Small intestine (tissue), 16 donors: ENCODE measurements around the gene RNF103. TPM values are rescaled to one million over a fixed set of nuclear protein-coding genes. Genes with fewer than 3 reads are reported as not detected.
"Not testable (repeated sequence)": the region's sequence is repeated elsewhere in the genome, so short reads cannot be mapped to it uniquely, and the experiment has no call there.

Source experiments
- DNase-seq, 2 donors: peaks; one replicate each; pipeline versions ENCODE4 v3.0.0 to v3.0.0-alpha.2; 2013
- FAIRE-seq: peaks from 2 replicates; lab custom pipeline; 2012; peaks lifted over from hg19 to GRCh38; lab: Jason Lieb, UNC
- H3K27ac ChIP-seq, 3 donors: one replicate each; pipeline ENCODE4 v1.5.1; 2013; ENCODE audit warnings: low read length in 2 of 3, mild to moderate bottlenecking in 2 of 3, control low read depth in 1 of 3, inconsistent platforms in 1 of 3, low read depth in 1 of 3, moderate library complexity in 1 of 3
- H3K27me3 ChIP-seq, 3 donors: one replicate each; pipeline ENCODE4 v1.6.1; 2013; ENCODE audit warnings: low read length in 3 of 3, inconsistent platforms in 1 of 3; ENCODE audit not compliant: control insufficient read depth in 3 of 3, insufficient read depth in 3 of 3
- H3K36me3 ChIP-seq, 3 donors: one replicate each; pipeline ENCODE4 v1.6.1; 2013; ENCODE audit warnings: low read length in 3 of 3, inconsistent platforms in 1 of 3, low read depth in 1 of 3, mild to moderate bottlenecking in 1 of 3, moderate library complexity in 1 of 3; ENCODE audit not compliant: control insufficient read depth in 3 of 3, insufficient read depth in 2 of 3
- H3K4me1 ChIP-seq, 3 donors: one replicate each; pipeline ENCODE4 v1.6.1; 2013; ENCODE audit warnings: low read length in 2 of 3, inconsistent platforms in 1 of 3, low read depth in 1 of 3, mild to moderate bottlenecking in 1 of 3, moderate library complexity in 1 of 3; ENCODE audit not compliant: control insufficient read depth in 3 of 3, insufficient read depth in 2 of 3
- H3K4me3 ChIP-seq, 3 donors: one replicate each; pipeline ENCODE4 v1.5.1; 2013; ENCODE audit warnings: low read length in 3 of 3, control low read depth in 1 of 3, inconsistent platforms in 1 of 3, low read depth in 1 of 3, mild to moderate bottlenecking in 1 of 3, moderate library complexity in 1 of 3
- H3K9me3 ChIP-seq, 2 donors: one replicate each; pipeline ENCODE4 v1.6.1; 2013; ENCODE audit warnings: low read depth in 1 of 2, low read length in 1 of 2; ENCODE audit not compliant: control insufficient read depth in 2 of 2, insufficient read depth in 1 of 2
- WGBS, 3 donors: extraction: QIAGEN DNeasy Blood & Tissue Kit; methylation state at CpG; one replicate each; pipeline ENCODE4 v1.1.7; 2013; 5-methylcytosine and 5-hydroxymethylcytosine counted together
- long read RNA-seq, 10 donors: transcript quantifications; one replicate each; lab custom pipeline, GENCODE V29; 2026
- polyA plus RNA-seq, 4 donors: library from polyadenylated mRNA; stranded (reverse) in 3 of 4; unstranded in 1 of 4; fragments of 200-250 nt in 3 of 4; fragments of 120-200 nt in 1 of 4; gene quantifications; one replicate each; pipeline versions ENCODE4 v1.2.1 to v1.2.3, GENCODE V29; 2013
- donor health status: healthy with polysubstance abuse.
- donor health status: control.
- donor health status: control.
- donor health status: Bipolar disorder and iron deficiency.
- donor health status: healthy.

RNF103 gene
- polyA plus RNA-seq, result 10 to 100 TPM; 22.0 to 52.3 (median 32.7) TPM
- long read RNA-seq, donor 1, result 0 reads
- long read RNA-seq, donor 2, full-length matches to known transcripts, result 2 of 2 reads
- long read RNA-seq, donor 2, partial matches to known transcripts, result 0 of 2 reads
- long read RNA-seq, donor 2, other reads (novel, unspliced or antisense), result 0 of 2 reads
- long read RNA-seq, donor 3, full-length matches to known transcripts, result 5 of 5 reads
- long read RNA-seq, donor 3, partial matches to known transcripts, result 0 of 5 reads
- long read RNA-seq, donor 3, other reads (novel, unspliced or antisense), result 0 of 5 reads
- long read RNA-seq, donor 4, full-length matches to known transcripts, result 1 of 1 reads
- long read RNA-seq, donor 4, partial matches to known transcripts, result 0 of 1 reads
- long read RNA-seq, donor 4, other reads (novel, unspliced or antisense), result 0 of 1 reads
- long read RNA-seq, donor 5, partial matches to known transcripts, result 0 of 1 reads
- long read RNA-seq, donor 5, other reads (novel, unspliced or antisense), result 0 of 1 reads
- long read RNA-seq, donor 6, transcript RNF103-201 (4 exons, 3,477 nt), result major isoform, 8 of 8 reads
- long read RNA-seq, donor 6, partial matches to known transcripts, result 0 of 8 reads
- long read RNA-seq, donor 6, other reads (novel, unspliced or antisense), result 0 of 8 reads
- long read RNA-seq, donor 7, result 0 reads
- long read RNA-seq, donor 8, partial matches to known transcripts, result 0 of 1 reads
- long read RNA-seq, donor 8, other reads (novel, unspliced or antisense), result 0 of 1 reads
- long read RNA-seq, donor 9, transcript RNF103-201 (4 exons, 3,477 nt), result major isoform, 5 of 5 reads
- long read RNA-seq, donor 9, partial matches to known transcripts, result 0 of 5 reads
- long read RNA-seq, donor 9, other reads (novel, unspliced or antisense), result 0 of 5 reads
- long read RNA-seq, donor 10, transcript RNF103-201 (4 exons, 3,477 nt), result major isoform, 8 of 8 reads
- long read RNA-seq, donor 10, partial matches to known transcripts, result 0 of 8 reads
- long read RNA-seq, donor 10, other reads (novel, unspliced or antisense), result 0 of 8 reads

DNA sequence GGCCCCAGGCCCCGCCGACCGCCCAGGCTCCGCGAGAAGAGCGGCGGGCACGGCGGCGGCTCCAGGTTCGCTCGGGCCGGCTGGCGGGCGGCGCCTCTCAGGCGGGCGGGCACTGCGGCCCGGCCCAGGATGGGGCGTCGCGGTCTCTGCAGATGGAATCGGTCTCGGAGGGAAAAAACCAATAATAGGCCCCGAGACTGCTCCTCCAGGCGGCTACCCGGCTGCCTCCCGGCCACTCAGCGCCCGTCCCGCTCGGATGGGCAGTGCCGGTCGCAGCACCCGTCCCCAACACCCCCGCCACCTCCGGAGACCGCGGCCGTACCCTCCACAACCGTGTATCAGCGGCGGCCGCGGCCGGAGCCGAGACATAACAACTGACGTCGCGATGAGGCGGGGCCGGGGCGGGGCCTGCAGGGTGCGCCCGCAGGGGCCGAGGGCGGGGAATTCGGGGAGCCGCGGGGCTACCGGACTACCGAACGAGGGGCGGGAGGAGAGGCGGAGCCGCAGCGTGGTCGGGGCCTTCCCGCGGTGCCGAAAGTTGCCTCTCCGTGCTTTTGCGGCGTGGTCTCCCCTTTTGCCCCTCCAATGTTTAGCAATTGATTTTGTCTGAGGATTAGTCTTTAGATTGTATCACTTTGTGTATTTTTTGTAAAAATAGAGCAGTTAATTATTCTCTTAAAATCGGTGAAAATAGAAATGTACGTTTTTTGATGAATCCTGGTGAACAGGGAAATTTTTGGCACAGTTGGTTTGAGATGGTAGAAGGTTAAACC lies at the start of gene RNF103:
RNF103 (minus strand) TSS at position 372 of the 773 bp plus-strand sequence. CDS start 979 bp downstream, outside the sequence.
- no peak for FAIRE-seq
- no peaks in the 10 kb centered on the region for H3K27me3 ChIP-seq
- peak; percentile 93 to 97 for DNase-seq
- peaks cover 0 to 12% (median 3%) of the 10 kb centered on the region in 3 donors for H3K4me1 ChIP-seq
- WGBS, 3 donors, result 0 to 1% (median 0%) methylated on average over 52 to 77 of the region's 77 CpGs
- peak within 1 kb of the TSS; percentile 97 to 100 (median 99) for H3K27ac ChIP-seq
- peaks cover 0 to 4% (median 0%) of the 10 kb centered on the region in 3 donors for H3K36me3 ChIP-seq
- no peaks in the 10 kb centered on the region for H3K9me3 ChIP-seq
- H3K4me3 ChIP-seq, result peak within 1 kb of the TSS; percentile 68 to 93 (median 89)

DNA sequence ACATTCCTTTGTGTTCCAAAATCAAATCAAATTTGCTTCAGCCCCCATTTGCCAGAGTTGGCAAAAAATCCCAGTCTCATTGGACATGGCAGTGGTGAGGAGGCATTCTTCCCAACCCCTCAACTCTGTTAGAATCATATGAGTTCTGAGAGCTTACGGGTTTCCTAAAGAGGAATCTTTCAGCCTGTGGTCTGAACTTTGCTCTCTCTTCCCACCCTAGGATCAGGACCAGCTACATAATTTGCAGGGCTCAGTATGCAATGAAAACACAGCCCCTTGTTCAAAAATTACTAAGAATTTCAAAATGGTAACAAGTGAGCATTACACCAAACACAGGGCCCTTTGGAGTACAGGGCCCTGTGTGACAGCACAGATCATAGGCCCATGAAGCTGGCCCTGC lies 49.3 kb upstream of the RNF103 start:
- DNase-seq (no peak), FAIRE-seq (no peak)
- Histone ChIP-seq H3K27me3 (no peaks in the 10 kb centered on the region), H3K9me3 (peaks cover 0 to 3% of the 10 kb centered on the region in 2 donors), H3K4me3 (no peak overlapping the region), H3K4me1 (peaks cover 0 to 6% (median 5%) of the 10 kb centered on the region in 3 donors), H3K36me3 (no peaks in the 10 kb centered on the region), H3K27ac (no peak overlapping the region)
- 84 to 90% (median 86%) methylated on average over 1 of the region's 1 CpG for WGBS, 3 donors

- H3K9me3 ChIP-seq, result peaks cover 0 to 3% of the 10 kb centered on the region in 2 donors
- H3K27me3 ChIP-seq, result no peaks in the 10 kb centered on the region
- H3K36me3 ChIP-seq, result no peaks in the 10 kb centered on the region
- H3K4me1 ChIP-seq, result peaks cover 0 to 6% (median 5%) of the 10 kb centered on the region in 3 donors
- no peak overlapping the region for H3K27ac ChIP-seq
- 22 to 76% (median 52%) methylated on average over 3 of the region's 3 CpGs for WGBS, 3 donors
- no peak overlapping the region for H3K4me3 ChIP-seq
- FAIRE-seq, result no peak
- DNase-seq, result peak in 1 of 2 donors; percentile 62
These were observed 48.4 kb upstream of the RNF103 start for GRCh38 chr2:86672027-86672545.

DNA sequence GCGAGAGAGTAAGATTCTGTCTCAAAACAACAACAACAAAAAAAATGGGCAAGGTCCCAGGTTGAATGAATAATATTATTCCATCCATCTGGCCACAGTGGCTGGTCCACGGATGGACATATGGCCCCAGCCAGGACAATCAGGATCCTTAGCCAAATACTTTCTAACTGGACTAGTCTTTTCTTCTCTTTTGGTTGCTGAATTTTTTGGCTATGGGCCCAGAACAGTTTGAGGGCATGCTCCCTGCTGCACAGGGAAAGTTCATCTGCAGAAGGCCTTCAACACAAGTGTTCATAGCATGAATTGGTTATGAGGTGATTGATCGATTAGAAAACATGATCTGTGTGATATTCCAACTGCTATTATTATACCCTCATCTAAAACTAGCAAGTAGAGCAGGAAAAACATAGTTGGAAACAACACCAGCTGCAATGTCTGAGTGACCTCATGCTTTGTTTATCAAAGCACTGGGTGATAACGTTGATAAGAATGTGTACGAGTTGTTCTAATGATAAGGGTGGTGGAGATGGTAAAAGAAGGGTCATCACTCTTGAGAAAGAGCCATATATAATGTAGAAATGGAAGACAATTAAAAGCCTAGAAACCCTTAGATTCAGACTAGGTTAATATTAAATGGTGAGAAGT lies 47.8 kb upstream of the RNF103 start:
- H3K9me3 ChIP-seq, result no peaks in the 10 kb centered on the region
- H3K4me3 ChIP-seq, result no peak overlapping the region
- DNase-seq (peak; percentile 36 to 77), FAIRE-seq (no peak)
- peak overlapping the region in 1 of 3 donors; percentile 44 for H3K27ac ChIP-seq
- 33 to 47% (median 36%) methylated on average over 5 of the region's 5 CpGs for WGBS, 3 donors
- no peaks in the 10 kb centered on the region for H3K27me3 ChIP-seq
- peaks cover 0 to 6% (median 5%) of the 10 kb centered on the region in 3 donors for H3K4me1 ChIP-seq
- no peaks in the 10 kb centered on the region for H3K36me3 ChIP-seq

GRCh38 chr2:86669323-86669722 lies 45.7 kb upstream of the RNF103 start:
- not testable (repeated sequence) for H3K4me3 ChIP-seq, H3K9me3 ChIP-seq, H3K4me1 ChIP-seq, DNase-seq, H3K27me3 ChIP-seq, FAIRE-seq, H3K27ac ChIP-seq, H3K36me3 ChIP-seq
- 79 to 91% (median 89%) methylated on average over 5 of the region's 5 CpGs for WGBS, 3 donors

- H3K9me3 ChIP-seq, result peaks cover 0 to 22% of the 10 kb centered on the region in 2 donors
- H3K4me3 ChIP-seq, result no peak overlapping the region
- WGBS, 3 donors, result 93 to 98% (median 94%) methylated on average over 3 of the region's 3 CpGs
- H3K36me3 ChIP-seq, result no peaks in the 10 kb centered on the region
- DNase-seq (no peak), FAIRE-seq (no peak)
- no peak overlapping the region for H3K27ac ChIP-seq
- H3K27me3 ChIP-seq, result no peaks in the 10 kb centered on the region
- H3K4me1 ChIP-seq, result no peaks in the 10 kb centered on the region
These were observed 37.7 kb upstream of the RNF103 start for GRCh38 chr2:86661333-86661732.

- FAIRE-seq, result no peak
These were observed 26.5 kb upstream of the RNF103 start for GRCh38 chr2:86650188-86650587.

More at GRCh38 chr2:86650188-86650587, 26.5 kb upstream of the RNF103 start:
- no peaks in the 10 kb centered on the region for H3K27me3 ChIP-seq
- peaks cover 0 to 6% (median 0%) of the 10 kb centered on the region in 3 donors for H3K4me1 ChIP-seq
- H3K4me3 ChIP-seq, result no peak overlapping the region
- DNase-seq, result no peak
- H3K27ac ChIP-seq, result no peak overlapping the region
- no peaks in the 10 kb centered on the region for H3K36me3 ChIP-seq
- H3K9me3 ChIP-seq, result peaks cover 0 to 16% of the 10 kb centered on the region in 2 donors
